ENCODE data around the gene ARHGEF3. TPM values are rescaled to one million over a fixed set of nuclear protein-coding genes. Genes with fewer than 3 reads are reported as not detected.

The ARHGEF3 gene
- total RNA-seq, 2 experiments from 2014 or later = 63.0 to 66.5 TPM

GRCh38 chr3:56769116-56769707 is 32.5 kb downstream of the ARHGEF3 start:
- ChIA-PET CTCF (interaction anchor here (0.7 to 2.2 kb wide), 2 partner anchors 30 to 33 kb away, joined by 3 to 9 read pairs; partner anchors contain the start of gene ARHGEF3), POLR2A (interaction anchor here (1.3 to 2.4 kb wide), 4 partner anchors 10 to 31 kb away, joined by 4 to 8 read pairs (median 6); no protein-coding TSS in a partner anchor)
- Mint-ChIP-seq H3K27ac (peak overlapping the region; percentile 48), H3K27me3 (no peaks in the 10 kb centered on the region), H3K9me3 (no peaks in the 10 kb centered on the region), H3K36me3 (ENCODE audit: low read depth) (peaks cover 64% of the 10 kb centered on the region), H3K4me1 (ENCODE audit: low read depth) (peaks cover 67% of the 10 kb centered on the region), H3K4me3 (no peak overlapping the region)
- intact Hi-C loops (cut with micrococcal nuclease) = no loop called here
- no peak for TF ChIP-seq CTCF (IDR thresholded peaks at IDR 0.05)
- no peak for ATAC-seq
- DNase-seq = no peak

- DNase-seq = no peak
- Mint-ChIP-seq H3K4me3 (no peak overlapping the region), H3K27me3 (no peaks in the 10 kb centered on the region), H3K4me1 (ENCODE audit: low read depth) (peaks cover 78% of the 10 kb centered on the region), H3K36me3 (ENCODE audit: low read depth) (peaks cover 70% of the 10 kb centered on the region), H3K27ac (peak overlapping the region; percentile 81), H3K9me3 (no peaks in the 10 kb centered on the region)
- ATAC-seq = no peak
- CTCF ChIA-PET = interaction anchor here (0.8 to 2.2 kb wide), 6 partner anchors 10 to 224 kb away, joined by 3 to 19 read pairs (median 4); no protein-coding TSS in a partner anchor
- POLR2A ChIA-PET = interaction anchor here (0.6 to 1.7 kb wide), 3 partner anchors 11 to 44 kb away, joined by 3 to 8 read pairs (median 4); no protein-coding TSS in a partner anchor
- intact Hi-C loops (cut with micrococcal nuclease) = no loop called here
- TF ChIP-seq CTCF (IDR thresholded peaks at IDR 0.05) = no peak
Observed at GRCh38 chr3:56764904-56765547, 36.7 kb downstream of the ARHGEF3 start.

GRCh38 chr3:56764184-56764583 is 37.6 kb downstream of the ARHGEF3 start:
- Mint-ChIP-seq H3K4me3 (no peak overlapping the region), H3K36me3 (ENCODE audit: low read depth) (peaks cover 76% of the 10 kb centered on the region), H3K27ac (peak overlapping the region; percentile 74), H3K27me3 (no peaks in the 10 kb centered on the region), H3K4me1 (ENCODE audit: low read depth) (peaks cover 79% of the 10 kb centered on the region), H3K9me3 (no peaks in the 10 kb centered on the region)
- POLR2A ChIA-PET = interaction anchor here (0.6 to 1.7 kb wide), 3 partner anchors 10 to 43 kb away, joined by 3 to 8 read pairs (median 4); no protein-coding TSS in a partner anchor
- no peak for TF ChIP-seq CTCF (IDR thresholded peaks at IDR 0.05)
- intact Hi-C loops (cut with micrococcal nuclease) = no loop called here
- ATAC-seq (peak; percentile 11), DNase-seq (no peak)
- CTCF ChIA-PET = interaction anchor here (0.8 to 2.2 kb wide), 7 partner anchors 8 to 225 kb away, joined by 3 to 19 read pairs (median 5); no protein-coding TSS in a partner anchor

- intact Hi-C loops (cut with micrococcal nuclease) = no loop called here
- CTCF ChIA-PET = interaction anchor here (0.9 to 1.2 kb wide), 2 partner anchors 9 to 224 kb away, joined by 3 to 5 read pairs; no protein-coding TSS in a partner anchor
- Mint-ChIP-seq H3K36me3 (ENCODE audit: low read depth) (peaks cover 74% of the 10 kb centered on the region), H3K4me1 (ENCODE audit: low read depth) (peaks cover 78% of the 10 kb centered on the region), H3K9me3 (no peaks in the 10 kb centered on the region), H3K27me3 (no peaks in the 10 kb centered on the region), H3K27ac (peak overlapping the region; percentile 62), H3K4me3 (no peak overlapping the region)
- ATAC-seq (no peak), DNase-seq (no peak)
- POLR2A ChIA-PET = no interaction called here
- TF ChIP-seq CTCF (IDR thresholded peaks at IDR 0.05) = no peak
Observed at GRCh38 chr3:56763233-56763632, 38.5 kb downstream of the ARHGEF3 start.

- ATAC-seq = no peak
- intact Hi-C loops (cut with micrococcal nuclease) = no loop called here
- Mint-ChIP-seq H3K9me3 (no peaks in the 10 kb centered on the region), H3K27ac (peak overlapping the region; percentile 62), H3K36me3 (ENCODE audit: low read depth) (peaks cover 74% of the 10 kb centered on the region), H3K4me1 (ENCODE audit: low read depth) (peaks cover 78% of the 10 kb centered on the region), H3K4me3 (no peak overlapping the region), H3K27me3 (no peaks in the 10 kb centered on the region)
- ChIA-PET POLR2A (interaction anchor here (1.1 kb wide), 1 partner anchor 20 kb away, joined by 3 read pairs; no protein-coding TSS in a partner anchor), CTCF (interaction anchor here (1.8 kb wide), 1 partner anchor 37 kb away, joined by 5 read pairs; no protein-coding TSS in a partner anchor)
- DNase-seq = no peak
- no peak for TF ChIP-seq CTCF (IDR thresholded peaks at IDR 0.05)
Observed at GRCh38 chr3:56762718-56763117, 39.0 kb downstream of the ARHGEF3 start.

Measured in activated CD8-positive, alpha-beta T cell treated with anti-CD3 and anti-CD28 coated beads for 36 hours (primary cell).